Measurements from ENCODE around the gene PCDHGA12.

PCDHGA12 gene

GRCh38 chr5:141477815-141478214 is 47.5 kb downstream of the PCDHGA12 start:
- TF ChIP-seq CTCF (conservative IDR thresholded peaks at IDR 0.05; ENCODE audit: low read depth) = no peak
- POLR2A ChIA-PET (ENCODE audit: low non-redundant PET) = no interaction called here
- CTCF ChIA-PET = interaction anchor here (0.6 to 2.1 kb wide), 11 partner anchors 9 to 851 kb away, joined by 3 to 9 read pairs (median 6); partner anchors contain the start of gene PCDHGC5
- H3K27ac ChIP-seq = no peak overlapping the region
- no peak for DNase-seq (ENCODE audit: low spot score)

DNA sequence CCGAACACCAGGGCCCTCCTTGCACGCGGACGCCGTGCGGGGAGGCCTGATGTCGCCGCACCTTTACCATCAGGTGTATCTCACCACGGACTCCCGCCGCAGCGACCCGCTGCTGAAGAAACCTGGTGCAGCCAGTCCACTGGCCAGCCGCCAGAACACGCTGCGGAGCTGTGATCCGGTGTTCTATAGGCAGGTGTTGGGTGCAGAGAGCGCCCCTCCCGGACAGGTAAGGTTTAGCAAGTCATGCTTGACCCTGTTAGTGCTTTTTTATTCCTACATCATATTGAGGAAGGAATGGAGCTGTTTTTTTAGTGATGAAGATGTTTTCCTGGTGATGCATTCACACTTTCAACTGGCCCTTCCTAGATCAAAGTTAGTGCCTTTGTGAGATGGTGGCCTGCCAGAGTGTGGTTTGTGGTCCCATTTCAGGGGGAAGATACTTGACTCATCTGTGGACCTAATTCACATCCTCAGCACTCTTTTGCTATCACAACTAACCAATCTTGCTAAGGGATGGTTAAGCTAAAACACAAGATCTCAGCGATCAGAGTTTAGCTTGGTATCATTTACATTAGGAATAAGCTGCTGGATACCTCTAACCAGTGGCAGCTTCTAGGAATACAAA is 48.1 kb downstream of the PCDHGA12 start:
- TF ChIP-seq CTCF (conservative IDR thresholded peaks at IDR 0.05; ENCODE audit: low read depth) = no peak
- ChIA-PET CTCF (interaction anchor here (0.6 to 2.1 kb wide), 18 partner anchors 8 to 1226 kb away, joined by 3 to 9 read pairs (median 4); partner anchors contain the start of gene PCDHGC5), POLR2A (ENCODE audit: low non-redundant PET) (interaction anchor here (0.9 kb wide), 1 partner anchor 11 kb away, joined by 5 read pairs; the partner anchor contains the start of gene PCDHGC5)
- peak; percentile 60 for DNase-seq (ENCODE audit: low spot score)
- no peak overlapping the region for H3K27ac ChIP-seq

DNA sequence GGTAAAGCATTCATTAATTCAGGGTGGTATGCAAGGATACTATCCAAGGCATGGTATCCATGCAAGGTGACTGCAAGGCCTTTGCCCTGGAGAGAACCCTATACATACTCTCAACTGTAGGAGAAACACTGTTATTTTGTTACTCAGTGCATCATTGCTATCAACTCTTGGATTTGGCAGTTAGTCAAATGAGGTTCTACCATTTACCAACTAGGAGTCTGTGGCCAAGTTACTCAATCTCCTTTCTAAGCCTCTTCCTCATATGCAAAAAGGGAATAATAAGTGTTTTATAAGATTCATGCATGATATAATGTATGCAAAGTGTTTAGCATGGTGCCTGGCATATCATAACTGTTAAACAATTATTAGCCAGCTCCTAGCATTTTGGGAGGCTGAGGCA is 49.5 kb downstream of the PCDHGA12 start:
- no peak for DNase-seq (ENCODE audit: low spot score)
- TF ChIP-seq CTCF (conservative IDR thresholded peaks at IDR 0.05; ENCODE audit: low read depth) = no peak
- no peak overlapping the region for H3K27ac ChIP-seq
- CTCF ChIA-PET = interaction anchor here (1.9 kb wide), 1 partner anchor 45 kb away, joined by 7 read pairs; no protein-coding TSS in a partner anchor
- POLR2A ChIA-PET (ENCODE audit: low non-redundant PET) = no interaction called here
